Thymus (tissue), 11 donors: ENCODE measurements around the gene GPR141. TPM values are rescaled to one million over a fixed set of nuclear protein-coding genes. Genes with fewer than 3 reads are reported as not detected.

Source experiments
- DNase-seq, 9 donors: peaks; one replicate each; pipeline ENCODE4 v3.0.0-alpha.2; 2013; ENCODE audit warnings: low spot score in 9 of 9, low read depth in 6 of 9, missing footprints in 1 of 9
- H3K27ac ChIP-seq, 2 donors: one replicate each; pipeline ENCODE4 v1.5.1; 2013; ENCODE audit warnings: control low read depth in 1 of 2, low read depth in 1 of 2, low read length in 1 of 2, mild to moderate bottlenecking in 1 of 2, moderate library complexity in 1 of 2
- H3K27me3 ChIP-seq, 2 donors: one replicate each; pipeline ENCODE4 v1.5.1; 2013; ENCODE audit warnings: low read length in 1 of 2; ENCODE audit not compliant: control insufficient read depth in 2 of 2, insufficient read depth in 1 of 2
- H3K36me3 ChIP-seq, 2 donors: one replicate each; pipeline ENCODE4 v1.5.1; 2013; ENCODE audit warnings: low read length in 1 of 2, mild to moderate bottlenecking in 1 of 2, moderate library complexity in 1 of 2; ENCODE audit not compliant: control insufficient read depth in 2 of 2, insufficient read depth in 2 of 2
- H3K4me1 ChIP-seq, 2 donors: one replicate each; pipeline ENCODE4 v1.5.1; 2013; ENCODE audit warnings: low read length in 2 of 2; ENCODE audit not compliant: control insufficient read depth in 2 of 2, insufficient read depth in 2 of 2
- H3K4me3 ChIP-seq, 2 donors: one replicate each; pipeline ENCODE4 v1.5.1; 2013; ENCODE audit warnings: low read length in 2 of 2, control low read depth in 1 of 2, mild to moderate bottlenecking in 1 of 2
- H3K9me3 ChIP-seq, 2 donors: one replicate each; pipeline ENCODE4 v1.5.1; 2013; ENCODE audit warnings: low read length in 1 of 2, mild to moderate bottlenecking in 1 of 2; ENCODE audit not compliant: control insufficient read depth in 2 of 2, insufficient read depth in 1 of 2
- WGBS: extraction: QIAGEN DNeasy Blood & Tissue Kit; methylation state at CpG from one replicate; pipeline ENCODE4 v1.1.7; 2013; 5-methylcytosine and 5-hydroxymethylcytosine counted together
- polyA plus RNA-seq: library from polyadenylated mRNA; stranded (reverse); fragments of 200-250 nt; gene quantifications from one replicate; pipeline ENCODE4 v1.2.3, GENCODE V29; 2013
- total RNA-seq: library from RNA; stranded (reverse); fragments of 120-200 nt; gene quantifications from one replicate; pipeline ENCODE4 v1.2.4, GENCODE V29; 2013
- donor health status: healthy.

Gene GPR141
- total and polyA plus RNA-seq, 2 donors: 0.66 to 5.1 TPM

DNA sequence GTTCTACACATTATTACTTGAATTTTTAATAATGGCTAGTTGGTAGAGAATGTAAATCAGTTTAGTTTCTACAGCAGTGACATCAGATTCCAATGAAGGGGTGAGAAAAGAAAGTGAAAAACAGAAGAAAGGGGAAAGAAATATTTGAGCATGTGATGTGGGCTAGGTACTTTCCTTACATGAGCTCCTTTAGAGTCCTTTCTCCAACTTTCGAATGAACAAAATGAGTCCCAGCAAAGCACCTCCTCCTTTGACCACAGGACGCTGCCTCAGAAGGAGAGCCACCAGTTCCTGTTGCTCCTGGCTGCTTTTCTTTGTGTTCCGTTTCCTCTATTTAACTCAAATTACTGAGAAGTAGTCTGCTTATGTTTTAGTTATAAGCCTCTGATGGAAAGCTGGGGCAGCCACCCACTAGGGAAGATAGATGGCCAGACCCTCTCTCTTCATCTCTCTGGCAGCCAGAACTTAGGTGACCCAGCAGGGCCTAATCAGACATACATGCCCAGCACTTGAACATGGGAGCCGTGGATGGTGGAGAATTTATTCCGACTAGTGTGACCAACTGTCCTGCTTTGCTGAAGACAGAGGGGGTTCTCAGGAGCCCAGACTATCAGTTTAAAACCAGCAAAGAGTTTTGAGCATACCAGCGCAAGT lies 82.4 kb downstream of the GPR141 start:
- H3K27ac ChIP-seq: peak overlapping the region in 1 of 2 donors; percentile 8
- H3K36me3 ChIP-seq: no peaks in the 10 kb centered on the region
- H3K9me3 ChIP-seq: no peaks in the 10 kb centered on the region
- no peak overlapping the region for H3K4me3 ChIP-seq
- peak in 1 of 9 donors; percentile 38 for DNase-seq
- H3K4me1 ChIP-seq: peaks cover 0 to 6% of the 10 kb centered on the region in 2 donors
- H3K27me3 ChIP-seq: no peaks in the 10 kb centered on the region
- WGBS: 55% methylated on average over 6 of the region's 6 CpGs

DNA sequence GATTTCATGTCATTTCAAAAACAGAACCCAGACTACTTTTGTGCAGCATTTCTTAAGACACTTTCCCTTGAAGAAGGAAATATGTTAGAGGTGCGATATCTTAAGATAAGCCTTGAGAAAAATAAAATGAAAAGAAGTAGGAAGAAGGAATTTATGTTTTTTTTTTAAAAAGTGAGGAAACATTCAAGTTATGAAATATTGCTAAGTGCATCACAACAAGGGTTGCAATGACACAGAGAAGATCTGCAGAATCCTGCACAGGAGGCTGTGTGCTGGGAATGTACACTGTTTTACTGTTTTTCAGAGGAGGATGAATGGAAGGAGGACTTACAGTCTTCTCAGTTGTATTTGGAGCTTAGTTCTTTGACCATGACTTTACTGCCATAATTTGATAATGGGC lies 85.0 kb downstream of the GPR141 start:
- Histone ChIP-seq H3K4me1 (peaks cover 0 to 6% of the 10 kb centered on the region in 2 donors), H3K27me3 (no peaks in the 10 kb centered on the region), H3K4me3 (no peak overlapping the region), H3K36me3 (no peaks in the 10 kb centered on the region), H3K27ac (no peak overlapping the region), H3K9me3 (no peaks in the 10 kb centered on the region)
- no peak for DNase-seq
- 98% methylated on average over 1 of the region's 1 CpG for WGBS

DNA sequence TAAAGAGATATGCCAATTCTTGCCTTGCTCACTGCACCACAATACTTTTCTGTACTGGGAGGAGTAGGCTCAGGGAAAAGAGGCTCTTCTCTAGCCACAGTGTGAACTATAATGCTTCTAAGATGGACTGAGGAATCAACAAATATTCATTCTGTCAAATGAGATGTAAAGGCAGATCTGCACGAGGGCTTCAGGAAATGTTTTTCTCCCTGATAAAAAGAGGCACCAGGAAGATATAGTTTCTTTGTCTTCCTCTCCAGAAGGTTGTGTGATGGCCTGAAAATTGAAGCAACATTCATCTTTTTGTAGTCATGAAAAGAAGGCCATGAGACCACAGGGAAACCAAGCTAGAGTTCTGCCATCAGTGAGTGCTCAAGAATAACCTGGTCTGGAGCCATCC lies 85.7 kb downstream of the GPR141 start:
- H3K27ac ChIP-seq: no peak overlapping the region
- 25% methylated on average over 1 of the region's 1 CpG for WGBS

DNA sequence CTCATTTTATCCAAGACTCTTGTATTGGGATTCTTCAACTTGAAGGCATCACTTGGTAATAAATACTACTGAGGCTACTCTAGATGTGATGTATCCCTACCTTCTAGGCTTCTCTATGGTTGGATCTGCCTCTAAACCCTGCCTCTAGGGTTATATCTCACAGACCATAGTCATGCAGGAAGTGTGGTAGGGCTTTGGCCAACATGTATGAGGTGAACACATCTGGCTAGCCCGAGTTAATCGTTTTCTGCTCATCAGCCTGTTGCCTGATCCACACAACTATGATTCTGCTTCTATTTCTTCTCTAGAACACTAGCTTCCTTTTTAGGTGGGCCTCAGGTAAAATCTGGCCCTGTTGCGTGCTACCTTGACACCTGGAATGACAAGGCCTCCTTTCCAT lies 86.2 kb downstream of the GPR141 start:
- Histone ChIP-seq H3K4me3 (no peak overlapping the region), H3K9me3 (no peaks in the 10 kb centered on the region), H3K36me3 (no peaks in the 10 kb centered on the region), H3K27ac (no peak overlapping the region), H3K27me3 (no peaks in the 10 kb centered on the region), H3K4me1 (peaks cover 0 to 6% of the 10 kb centered on the region in 2 donors)
- 87% methylated on average over 3 of the region's 3 CpGs for WGBS
- no peak for DNase-seq

More for the DNA sequence above, 85.7 kb downstream of the GPR141 start:
- Histone ChIP-seq H3K36me3 (no peaks in the 10 kb centered on the region), H3K9me3 (no peaks in the 10 kb centered on the region), H3K4me1 (peaks cover 0 to 6% of the 10 kb centered on the region in 2 donors), H3K4me3 (no peak overlapping the region), H3K27me3 (no peaks in the 10 kb centered on the region)
- no peak for DNase-seq

DNA sequence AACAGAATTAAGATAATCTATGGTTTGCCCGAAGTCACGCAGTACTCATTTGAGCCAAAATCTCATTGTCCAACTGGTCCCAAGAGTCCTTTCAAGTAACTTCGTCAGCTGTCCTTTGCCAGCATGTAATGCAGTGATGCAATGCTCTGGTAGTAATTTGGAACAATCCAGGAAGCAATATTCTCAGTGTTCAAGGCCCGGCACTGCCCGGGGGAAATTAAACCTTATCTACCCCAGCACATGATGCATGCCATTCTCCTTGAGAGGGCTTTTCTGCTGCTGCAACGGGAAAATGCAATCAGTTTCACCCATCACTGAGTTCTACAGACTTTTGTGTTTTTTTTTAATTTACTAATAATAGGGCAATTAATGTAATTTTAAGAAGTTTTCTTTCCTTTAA lies 87.3 kb downstream of the GPR141 start:
- no peaks in the 10 kb centered on the region for H3K27me3 ChIP-seq
- H3K27ac ChIP-seq: no peak overlapping the region
- H3K36me3 ChIP-seq: no peaks in the 10 kb centered on the region
- no peak overlapping the region for H3K4me3 ChIP-seq
- no peak for DNase-seq
- WGBS: 90% methylated on average over 6 of the region's 6 CpGs
- H3K9me3 ChIP-seq: peaks cover 0 to under 1% of the 10 kb centered on the region in 2 donors
- peaks cover 0 to 5% of the 10 kb centered on the region in 2 donors for H3K4me1 ChIP-seq

DNA sequence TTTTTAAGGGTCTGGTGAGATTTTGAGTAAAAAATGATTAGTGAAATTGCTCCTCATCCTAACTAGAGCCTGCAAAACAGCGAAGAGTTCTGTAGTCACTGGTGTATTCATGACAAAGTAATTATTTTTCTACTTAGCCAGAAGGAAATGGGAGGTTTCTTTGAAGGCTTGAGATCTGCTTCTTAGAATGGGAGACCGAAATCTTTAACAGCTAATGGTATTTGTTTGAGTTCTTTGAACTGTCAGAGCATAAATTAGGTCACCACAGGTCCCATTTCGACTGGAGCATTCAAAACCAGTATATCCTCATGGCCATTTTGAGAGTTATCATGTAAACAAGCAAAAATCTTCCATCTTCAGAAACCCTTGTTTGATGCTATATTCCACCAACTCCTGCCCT lies 87.8 kb downstream of the GPR141 start:
- no peak for DNase-seq
- H3K4me1 ChIP-seq: peaks cover 0 to under 1% of the 10 kb centered on the region in 2 donors
- H3K9me3 ChIP-seq: peaks cover 0 to 6% of the 10 kb centered on the region in 2 donors
- H3K27me3 ChIP-seq: no peaks in the 10 kb centered on the region
- 56% methylated on average over 3 of the region's 3 CpGs for WGBS
- no peaks in the 10 kb centered on the region for H3K36me3 ChIP-seq
- no peak overlapping the region for H3K4me3 ChIP-seq
- H3K27ac ChIP-seq: no peak overlapping the region

DNA sequence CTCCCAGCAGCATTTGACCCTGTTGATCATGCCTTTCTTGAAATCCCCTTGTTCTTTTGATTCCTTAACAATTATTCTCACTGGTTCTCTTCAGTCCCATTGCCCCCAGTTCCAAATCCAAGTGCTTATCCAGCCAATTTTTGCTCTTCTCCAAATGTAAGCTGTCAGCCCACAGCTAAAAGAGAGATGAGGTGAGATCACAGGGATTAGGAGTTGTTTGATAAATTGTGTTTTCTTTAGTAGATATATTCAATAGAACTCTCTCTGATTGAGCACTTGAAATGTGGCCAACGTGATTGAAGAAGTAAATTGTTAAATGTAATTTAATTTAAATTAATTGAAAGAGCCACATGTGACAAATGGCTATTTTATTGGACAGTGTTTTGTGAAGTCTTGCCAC lies 88.2 kb downstream of the GPR141 start:
- H3K27ac ChIP-seq: no peak overlapping the region
- no peak overlapping the region for H3K4me3 ChIP-seq
- no peaks in the 10 kb centered on the region for H3K4me1 ChIP-seq
- DNase-seq: no peak
- WGBS: 95% methylated on average over 1 of the region's 1 CpG
- H3K27me3 ChIP-seq: no peaks in the 10 kb centered on the region
- peaks cover 0 to 8% of the 10 kb centered on the region in 2 donors for H3K9me3 ChIP-seq
- H3K36me3 ChIP-seq: no peaks in the 10 kb centered on the region

DNA sequence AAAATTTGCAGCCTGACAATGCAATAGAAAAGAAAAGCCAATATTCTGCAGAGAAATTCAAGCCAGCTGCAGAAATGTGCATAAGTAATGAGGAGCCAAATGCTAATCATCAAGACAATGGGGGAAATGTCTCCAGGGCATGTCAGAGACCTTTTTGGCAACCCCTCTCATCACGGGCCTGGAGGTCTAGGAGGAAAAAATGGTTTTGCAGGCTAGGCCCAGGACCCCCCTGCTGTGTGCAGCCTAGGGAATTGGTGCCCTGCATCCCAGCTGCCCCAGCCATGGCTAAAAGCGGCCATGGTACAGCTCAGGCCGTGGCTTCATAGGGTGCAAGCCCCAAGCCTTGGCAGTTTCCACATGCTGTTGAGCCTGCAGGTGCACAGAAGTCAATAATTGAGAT lies 92.4 kb downstream of the GPR141 start:
- 88% methylated on average over 3 of the region's 3 CpGs for WGBS
- no peak for DNase-seq
- Histone ChIP-seq H3K27ac (no peak overlapping the region), H3K36me3 (no peaks in the 10 kb centered on the region), H3K4me1 (no peaks in the 10 kb centered on the region), H3K4me3 (no peak overlapping the region), H3K9me3 (peaks cover 0 to 8% of the 10 kb centered on the region in 2 donors), H3K27me3 (no peaks in the 10 kb centered on the region)

DNA sequence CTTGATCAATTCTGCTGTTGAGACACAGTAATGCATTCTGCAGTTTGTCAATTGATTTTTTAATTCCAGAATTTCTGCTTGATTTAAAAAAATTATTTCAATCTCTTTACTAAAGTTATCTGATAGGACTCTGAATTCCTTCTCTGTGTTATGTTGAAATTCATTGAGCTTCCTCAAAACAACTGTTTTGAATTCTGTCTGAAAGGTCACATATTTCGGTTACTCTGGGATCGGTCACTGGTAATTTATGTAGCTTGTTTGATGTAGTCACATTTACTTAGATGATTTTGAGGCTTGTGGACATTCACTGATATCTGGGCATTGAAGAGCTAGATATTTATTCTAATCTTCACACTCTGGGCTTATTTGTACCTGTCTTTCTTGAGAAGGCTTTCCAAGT lies 97.6 kb downstream of the GPR141 start:
- Histone ChIP-seq H3K9me3 (peaks cover 0 to 4% of the 10 kb centered on the region in 2 donors), H3K27ac (no peak overlapping the region), H3K36me3 (no peaks in the 10 kb centered on the region), H3K4me3 (no peak overlapping the region), H3K4me1 (no peaks in the 10 kb centered on the region), H3K27me3 (no peaks in the 10 kb centered on the region)
- WGBS: 99% methylated on average over 2 of the region's 2 CpGs
- no peak for DNase-seq
